DLD1 (cell line): ENCODE measurements around the gene TMEM235.

Experiments used
- in situ Hi-C: cut with HindIII; loops from 2 replicates; pipeline ENCODE4 v1.10.0; 2017; ENCODE audit warnings: low sequenced_read_pairs

TMEM235 gene

GRCh38 chr17:78253946-78254672 lies 22.7 kb downstream of the TMEM235 start:
- in situ Hi-C loops, result no loop called here

DNA sequence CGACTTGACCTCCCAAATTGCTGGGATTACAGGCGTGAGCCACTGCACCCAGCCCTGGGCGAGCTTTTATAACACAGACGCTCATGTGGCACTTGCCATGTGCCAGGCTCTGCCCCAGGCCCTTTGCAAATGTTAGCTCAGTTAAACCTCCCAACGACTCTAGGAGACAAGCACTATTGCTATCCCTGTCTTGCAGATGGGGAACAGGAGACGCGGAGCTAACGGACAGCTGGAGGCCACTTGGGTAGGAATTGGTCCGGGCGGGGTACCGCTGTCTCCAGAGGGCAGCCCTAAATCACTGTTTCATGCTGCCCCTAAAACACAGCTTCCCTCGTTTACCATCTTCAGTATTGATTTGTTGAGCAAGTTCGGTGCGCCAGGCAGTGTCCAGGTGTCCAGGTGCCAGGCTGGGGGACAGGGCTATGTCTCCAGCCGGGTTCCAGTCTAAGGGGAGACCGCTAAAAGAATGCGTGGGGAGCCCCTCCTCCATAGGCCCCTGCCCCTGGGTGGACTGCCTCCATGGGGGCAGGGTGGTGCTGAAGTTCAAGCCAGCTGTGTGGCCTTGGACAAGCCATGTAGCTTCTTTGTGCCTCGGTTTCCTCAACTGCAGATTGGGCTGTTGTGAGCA lies 23.7 kb downstream of the TMEM235 start:
- in situ Hi-C loops, result no loop called here

DNA sequence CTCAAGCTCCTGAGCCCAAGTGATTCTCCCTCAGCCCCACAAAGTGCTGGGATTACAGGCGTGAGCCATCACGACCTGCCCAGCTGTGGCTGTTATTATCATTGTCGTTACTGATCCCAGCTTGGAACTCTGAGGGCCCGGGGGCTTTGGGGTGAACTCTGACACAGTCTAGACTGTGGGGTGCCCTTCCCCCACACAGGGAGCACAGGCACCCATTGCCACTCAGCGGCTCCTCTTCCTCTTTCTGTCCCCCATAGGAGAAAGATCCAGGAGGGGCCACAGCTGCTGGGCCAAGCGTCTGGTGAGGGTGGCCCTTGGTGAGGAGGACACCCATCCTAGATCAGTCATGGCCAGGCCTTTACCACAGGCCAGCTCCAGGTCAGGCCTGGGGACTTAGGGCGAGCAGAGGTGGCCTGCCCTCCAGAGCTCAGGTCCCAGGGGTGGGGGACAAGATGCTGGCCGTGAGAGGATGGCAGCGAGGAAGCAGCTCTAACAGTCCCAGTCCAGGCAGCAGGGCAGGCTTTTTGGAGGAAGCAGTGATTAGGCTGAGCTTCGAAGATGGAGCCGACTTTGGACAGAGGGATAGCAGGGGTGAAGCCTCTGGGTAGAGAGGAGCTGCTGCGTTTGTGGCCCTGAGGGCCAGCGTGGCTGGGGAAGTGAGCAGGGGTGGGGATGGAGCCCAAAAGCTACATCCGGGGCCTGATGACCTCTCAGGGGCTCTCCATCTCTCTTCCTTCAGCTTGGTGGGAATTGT lies 24.7 kb downstream of the TMEM235 start:
- in situ Hi-C loops, result no loop called here

- in situ Hi-C loops, result no loop called here
These were observed 25.5 kb downstream of the TMEM235 start for GRCh38 chr17:78256707-78257591.

GRCh38 chr17:78257810-78258322 lies 26.4 kb downstream of the TMEM235 start:
- in situ Hi-C loops, result no loop called here

GRCh38 chr17:78258323-78259191 lies 27.1 kb downstream of the TMEM235 start:
- in situ Hi-C loops, result no loop called here

DNA sequence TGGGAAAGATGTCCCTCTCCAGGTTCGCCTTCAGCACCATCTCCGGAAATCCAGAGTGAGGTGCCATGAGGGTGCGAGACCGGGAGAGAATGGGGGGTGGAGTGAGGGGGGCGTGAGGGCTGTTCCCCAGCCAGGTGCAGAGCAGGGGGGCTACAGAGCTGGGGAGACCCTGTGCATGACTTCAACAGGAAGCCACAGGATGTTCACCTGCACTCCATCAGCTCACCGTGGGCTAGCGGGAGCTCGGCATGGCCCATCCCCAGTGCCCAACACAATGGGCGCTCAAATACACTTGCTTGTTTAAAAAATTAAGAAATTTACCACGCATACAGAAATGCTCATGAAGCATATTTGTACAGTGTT lies 27.7 kb downstream of the TMEM235 start:
- in situ Hi-C loops, result no loop called here

DNA sequence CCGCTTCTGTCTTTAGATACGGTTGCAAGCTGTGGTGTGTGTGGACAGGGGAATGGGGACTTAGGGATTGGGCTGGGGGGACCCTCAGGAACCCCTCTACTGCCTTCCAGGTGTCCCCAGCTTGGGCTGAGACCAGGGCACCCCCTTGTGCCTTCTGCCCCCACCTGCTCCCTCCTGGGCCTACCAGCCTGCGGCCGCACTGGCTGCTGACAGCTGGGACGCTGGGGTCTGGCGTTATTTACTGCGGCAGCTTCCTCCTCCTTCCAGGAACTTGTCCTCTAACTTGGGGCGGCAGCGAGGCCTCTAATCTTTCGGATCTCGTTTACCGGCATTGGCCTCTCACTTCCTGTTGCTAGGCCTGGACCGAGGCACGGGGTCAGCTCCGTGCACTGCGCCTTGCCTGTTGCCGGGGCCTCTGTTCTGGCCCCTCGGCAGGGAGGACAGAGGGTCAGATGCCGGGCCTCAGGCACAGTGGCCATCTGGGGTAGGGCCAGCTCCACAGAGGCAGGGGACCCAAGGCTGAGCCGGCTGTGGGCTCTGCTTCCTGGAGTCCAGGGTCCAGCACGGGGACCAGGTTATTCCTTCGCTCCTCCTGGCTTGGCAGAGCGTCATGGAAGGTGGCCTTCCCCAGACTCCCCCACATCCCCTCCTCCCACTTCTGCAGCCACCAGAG lies 31.8 kb downstream of the TMEM235 start:
- in situ Hi-C loops, result no loop called here

DNA sequence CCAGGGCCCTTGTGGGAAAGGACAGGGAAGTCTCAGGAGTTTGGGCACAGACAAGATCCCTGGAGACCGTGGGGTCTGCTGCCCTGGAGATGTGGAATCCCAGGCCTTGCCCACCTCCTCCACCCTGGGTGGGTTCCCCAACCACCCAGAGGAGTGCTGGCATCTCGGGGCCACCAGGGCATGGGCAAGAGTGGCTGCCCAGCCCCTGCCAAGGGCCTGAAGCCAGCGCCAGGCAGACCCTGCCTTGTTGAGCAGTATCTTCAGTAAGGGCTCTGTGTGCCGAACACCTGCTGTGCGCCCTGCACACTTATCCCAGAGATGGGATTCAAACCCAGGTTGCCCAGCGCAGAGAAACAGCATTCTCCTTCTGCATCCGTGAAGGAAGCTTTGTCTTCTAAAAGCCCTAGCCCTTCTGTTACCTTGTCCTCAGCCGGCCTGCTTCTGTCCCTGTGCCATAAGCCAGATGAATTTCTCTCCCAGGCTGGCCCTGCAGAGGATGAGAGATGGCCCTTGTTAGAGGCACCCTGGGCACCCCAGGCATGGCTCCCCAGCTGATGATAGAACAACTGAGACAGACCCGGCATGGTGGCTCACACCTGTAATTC lies 32.4 kb downstream of the TMEM235 start:
- in situ Hi-C loops, result no loop called here

DNA sequence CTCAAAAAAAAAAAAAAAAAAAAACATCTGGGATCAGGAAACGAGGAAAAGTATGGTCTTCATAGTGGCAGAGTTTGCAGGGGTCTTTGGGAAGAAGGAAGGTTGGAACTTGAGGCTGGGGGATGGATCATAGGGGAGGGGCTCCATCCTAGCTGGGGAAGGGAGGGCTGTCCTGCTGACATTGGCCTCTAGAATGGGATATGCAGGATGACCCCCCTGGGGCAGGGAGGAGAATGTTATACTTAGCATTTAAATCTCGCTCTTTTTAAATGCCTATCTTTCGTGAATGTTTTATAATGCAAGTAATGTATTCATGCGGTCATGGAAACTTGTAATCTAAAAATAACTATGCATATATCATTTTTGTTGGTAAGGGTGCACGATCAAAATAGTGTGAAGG lies 33.2 kb downstream of the TMEM235 start:
- in situ Hi-C loops, result no loop called here

DNA sequence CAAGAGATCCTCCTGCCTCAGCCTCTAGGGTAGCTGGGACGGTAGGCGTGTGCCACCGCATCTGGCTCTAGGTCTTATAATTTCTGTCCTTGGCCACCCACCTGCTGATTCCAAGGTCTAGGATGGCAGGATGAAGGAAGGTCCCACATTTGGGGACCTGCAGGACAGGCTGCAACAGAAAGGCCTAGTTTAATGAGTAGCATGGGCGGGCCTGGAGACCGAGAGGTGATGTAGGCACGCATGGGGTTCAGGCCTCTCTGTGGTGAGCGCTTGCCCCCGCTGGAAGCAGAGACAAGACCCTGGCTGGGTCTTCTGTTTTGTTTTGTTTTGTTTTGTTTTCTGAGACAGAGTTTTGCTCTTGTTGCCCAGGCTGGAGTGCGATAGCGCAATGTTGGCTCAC lies 33.7 kb downstream of the TMEM235 start:
- in situ Hi-C loops, result no loop called here

- in situ Hi-C loops, result no loop called here
These were observed 34.8 kb downstream of the TMEM235 start for GRCh38 chr17:78266231-78266631.

- in situ Hi-C loops, result no loop called here
These were observed 35.3 kb downstream of the TMEM235 start for GRCh38 chr17:78266771-78267170.

DNA sequence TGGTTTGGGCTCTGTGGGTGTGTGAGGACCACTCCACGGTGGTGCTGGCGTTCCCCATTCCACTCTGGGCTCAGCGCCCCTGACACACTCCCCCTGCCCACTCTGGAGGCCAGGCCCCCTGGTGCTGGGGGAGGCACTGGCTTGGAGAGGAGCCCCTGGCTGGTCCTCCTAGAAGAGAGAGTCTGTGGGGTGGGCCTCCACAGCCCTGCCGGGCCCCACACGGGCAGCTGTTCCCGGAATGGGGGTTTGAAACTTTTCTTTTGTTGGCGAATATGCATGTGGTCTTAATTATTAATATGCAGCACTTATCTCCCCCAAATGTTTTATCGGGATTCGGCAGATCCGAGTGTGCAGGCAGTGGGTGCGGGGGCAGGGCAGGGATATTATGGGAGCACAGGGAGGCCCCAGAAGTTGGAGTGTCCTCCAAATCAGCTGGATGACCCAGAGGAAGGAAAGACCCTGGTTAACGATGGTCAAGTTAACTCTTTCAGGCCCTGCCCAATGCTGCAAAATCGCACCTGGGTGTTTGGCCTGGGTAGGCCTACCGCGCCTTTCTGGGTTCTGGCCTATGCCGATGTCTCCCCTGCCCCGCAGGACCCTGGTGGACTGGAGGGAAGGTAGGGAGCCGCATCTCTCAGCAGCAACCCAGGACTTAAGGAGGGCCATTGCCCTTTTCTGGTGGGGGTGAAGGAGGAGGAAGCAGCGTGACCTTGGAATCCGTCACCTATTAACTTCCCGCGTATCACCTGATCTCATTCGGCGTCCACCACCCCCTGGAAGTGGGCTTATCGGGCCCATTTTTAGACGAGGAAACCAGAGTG lies 36.0 kb downstream of the TMEM235 start:
- in situ Hi-C loops, result no loop called here

DNA sequence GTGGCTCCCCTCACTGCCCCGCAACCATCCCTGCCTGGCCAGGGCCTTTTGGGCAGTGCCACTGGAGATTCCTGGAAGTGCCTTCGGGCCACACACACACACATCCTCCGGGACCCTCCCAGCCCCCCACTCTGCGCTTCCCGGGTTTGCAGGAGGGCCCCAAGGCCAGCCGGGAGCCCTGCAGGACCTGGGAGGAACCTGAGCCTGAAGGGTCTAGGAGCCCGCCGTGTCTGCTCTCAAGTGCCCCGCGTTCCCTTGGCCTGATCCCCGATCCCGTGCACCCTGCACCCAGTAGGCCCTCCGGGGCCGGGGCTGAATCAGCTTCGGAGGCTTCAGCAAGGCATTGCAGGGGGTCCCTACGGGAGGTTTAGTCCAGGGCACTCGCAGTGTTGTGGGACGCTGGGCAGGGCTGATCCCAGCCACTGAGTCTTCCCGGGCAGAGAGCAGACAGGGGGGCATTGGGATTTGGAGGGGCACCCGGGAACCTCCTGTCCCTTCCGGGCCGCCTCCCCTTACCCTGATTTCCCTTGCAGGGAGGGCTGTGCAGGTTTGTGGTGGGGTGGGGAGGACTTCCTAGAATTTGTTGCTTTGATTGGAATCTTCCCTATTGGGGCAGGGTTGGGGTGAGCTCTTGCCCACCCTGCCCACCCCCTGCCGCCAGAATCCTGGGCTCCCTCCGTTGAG lies 36.9 kb downstream of the TMEM235 start:
- in situ Hi-C loops, result no loop called here

- in situ Hi-C loops, result no loop called here
These were observed 37.8 kb downstream of the TMEM235 start for GRCh38 chr17:78268951-78269905.
